NCI-H146 (cell line): ENCODE results near the gene USF3.
A peak's percentile ranks its signal among the peaks of the same experiment; 100 is the strongest.

Source experiments
- DNase-seq: peaks from one replicate; lab custom pipeline; 2025; lab: John Stamatoyannopoulos, UW

Gene USF3, protein sequence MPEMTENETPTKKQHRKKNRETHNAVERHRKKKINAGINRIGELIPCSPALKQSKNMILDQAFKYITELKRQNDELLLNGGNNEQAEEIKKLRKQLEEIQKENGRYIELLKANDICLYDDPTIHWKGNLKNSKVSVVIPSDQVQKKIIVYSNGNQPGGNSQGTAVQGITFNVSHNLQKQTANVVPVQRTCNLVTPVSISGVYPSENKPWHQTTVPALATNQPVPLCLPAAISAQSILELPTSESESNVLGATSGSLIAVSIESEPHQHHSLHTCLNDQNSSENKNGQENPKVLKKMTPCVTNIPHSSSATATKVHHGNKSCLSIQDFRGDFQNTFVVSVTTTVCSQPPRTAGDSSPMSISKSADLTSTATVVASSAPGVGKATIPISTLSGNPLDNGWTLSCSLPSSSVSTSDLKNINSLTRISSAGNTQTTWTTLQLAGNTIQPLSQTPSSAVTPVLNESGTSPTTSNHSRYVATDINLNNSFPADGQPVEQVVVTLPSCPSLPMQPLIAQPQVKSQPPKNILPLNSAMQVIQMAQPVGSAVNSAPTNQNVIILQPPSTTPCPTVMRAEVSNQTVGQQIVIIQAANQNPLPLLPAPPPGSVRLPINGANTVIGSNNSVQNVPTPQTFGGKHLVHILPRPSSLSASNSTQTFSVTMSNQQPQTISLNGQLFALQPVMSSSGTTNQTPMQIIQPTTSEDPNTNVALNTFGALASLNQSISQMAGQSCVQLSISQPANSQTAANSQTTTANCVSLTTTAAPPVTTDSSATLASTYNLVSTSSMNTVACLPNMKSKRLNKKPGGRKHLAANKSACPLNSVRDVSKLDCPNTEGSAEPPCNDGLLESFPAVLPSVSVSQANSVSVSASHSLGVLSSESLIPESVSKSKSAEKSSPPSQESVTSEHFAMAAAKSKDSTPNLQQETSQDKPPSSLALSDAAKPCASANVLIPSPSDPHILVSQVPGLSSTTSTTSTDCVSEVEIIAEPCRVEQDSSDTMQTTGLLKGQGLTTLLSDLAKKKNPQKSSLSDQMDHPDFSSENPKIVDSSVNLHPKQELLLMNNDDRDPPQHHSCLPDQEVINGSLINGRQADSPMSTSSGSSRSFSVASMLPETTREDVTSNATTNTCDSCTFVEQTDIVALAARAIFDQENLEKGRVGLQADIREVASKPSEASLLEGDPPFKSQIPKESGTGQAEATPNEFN (N-terminal part only)

DNA sequence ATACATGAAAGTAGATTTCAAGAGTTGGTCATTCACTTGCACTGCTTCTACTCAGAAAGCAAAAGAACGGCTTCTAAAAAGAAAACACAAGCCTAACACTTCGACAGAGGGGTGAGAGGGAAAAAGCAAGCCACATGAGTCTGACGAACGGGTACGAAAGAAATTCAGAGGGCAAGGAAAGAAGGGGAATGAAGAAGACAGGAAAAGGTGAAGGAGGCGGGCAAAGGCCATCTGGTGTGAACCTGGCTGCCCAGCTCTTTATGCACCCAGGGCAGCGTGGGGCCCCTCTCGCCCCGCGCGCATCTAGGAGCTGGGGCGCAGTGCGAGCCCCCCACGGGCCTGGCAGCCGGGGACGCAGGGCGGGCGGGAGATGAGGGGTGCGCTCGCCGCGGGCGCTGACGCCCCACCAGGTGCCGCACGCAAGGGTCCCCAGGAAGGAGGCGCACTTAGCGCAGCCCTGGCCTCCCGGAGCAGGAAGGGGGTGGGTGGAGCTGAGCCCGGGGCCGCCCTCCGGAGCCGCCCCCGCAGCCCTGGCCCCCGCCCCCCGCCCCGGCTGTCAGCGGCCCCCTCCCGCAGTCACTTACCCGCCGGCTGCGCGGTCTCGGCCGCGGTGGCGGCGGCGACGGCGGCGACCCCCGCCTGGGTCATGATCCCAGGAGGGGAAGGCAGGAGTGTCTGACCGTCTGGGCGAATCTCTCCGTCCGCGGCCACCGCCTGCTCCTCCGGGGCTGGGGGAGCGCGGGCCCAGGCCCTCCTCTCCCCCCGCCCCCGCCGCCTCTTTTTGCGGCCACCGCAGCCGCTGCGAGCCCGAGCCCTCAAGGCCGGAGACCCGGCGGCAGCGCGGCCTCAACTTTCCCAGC is at the start of gene USF3:
TSS of gene USF3 (minus strand) at position 857 of the 860 bp plus-strand sequence. CDS start 21,764 bp downstream, outside the sequence.
- peak; percentile 84 for DNase-seq

DNA sequence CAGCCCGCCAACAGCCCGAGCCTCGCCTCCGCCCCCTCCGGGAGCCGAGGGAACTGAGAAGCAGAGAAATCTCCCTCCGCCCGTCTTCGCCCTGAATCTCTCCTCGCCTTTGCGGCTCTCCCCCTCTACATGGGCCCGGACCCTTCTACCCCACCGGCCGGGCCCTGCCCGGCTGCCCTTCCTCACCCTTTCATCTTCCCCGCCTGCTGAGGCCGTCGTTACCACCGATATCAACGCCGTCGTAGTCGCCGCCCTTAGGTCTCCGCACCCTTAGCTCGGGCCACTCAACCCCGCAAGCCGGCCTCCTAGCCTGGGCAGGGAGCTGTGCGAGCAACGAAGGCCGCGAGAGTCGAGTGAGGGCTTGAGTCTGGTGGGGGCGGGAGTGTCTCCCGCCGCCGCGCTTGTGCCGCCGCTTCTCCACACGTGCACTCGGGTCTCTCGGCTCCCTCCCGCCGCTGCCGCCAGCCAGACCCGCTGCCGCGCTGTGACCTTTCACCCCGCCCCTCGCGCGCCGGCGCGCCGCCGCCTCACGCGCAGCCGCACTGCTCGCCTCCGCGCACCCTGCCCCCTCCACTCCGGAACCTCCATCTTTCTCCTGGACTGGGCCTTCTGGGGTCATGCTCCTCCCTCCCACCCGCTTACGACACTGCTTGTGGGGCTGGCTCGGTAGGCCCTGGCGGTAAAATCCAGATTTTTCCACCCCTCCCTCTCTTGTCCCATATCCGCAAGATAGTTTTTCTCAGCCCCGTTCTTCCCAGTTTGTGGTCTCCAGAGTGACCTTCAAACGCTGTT is 49.5 kb upstream of the USF3 start, which contains the start of gene NAA50:
TSS of gene NAA50 (minus strand) at position 494 of the 792 bp plus-strand sequence. CDS start at position 194, 300 bp downstream.
- peak; percentile 96 for DNase-seq

DNA sequence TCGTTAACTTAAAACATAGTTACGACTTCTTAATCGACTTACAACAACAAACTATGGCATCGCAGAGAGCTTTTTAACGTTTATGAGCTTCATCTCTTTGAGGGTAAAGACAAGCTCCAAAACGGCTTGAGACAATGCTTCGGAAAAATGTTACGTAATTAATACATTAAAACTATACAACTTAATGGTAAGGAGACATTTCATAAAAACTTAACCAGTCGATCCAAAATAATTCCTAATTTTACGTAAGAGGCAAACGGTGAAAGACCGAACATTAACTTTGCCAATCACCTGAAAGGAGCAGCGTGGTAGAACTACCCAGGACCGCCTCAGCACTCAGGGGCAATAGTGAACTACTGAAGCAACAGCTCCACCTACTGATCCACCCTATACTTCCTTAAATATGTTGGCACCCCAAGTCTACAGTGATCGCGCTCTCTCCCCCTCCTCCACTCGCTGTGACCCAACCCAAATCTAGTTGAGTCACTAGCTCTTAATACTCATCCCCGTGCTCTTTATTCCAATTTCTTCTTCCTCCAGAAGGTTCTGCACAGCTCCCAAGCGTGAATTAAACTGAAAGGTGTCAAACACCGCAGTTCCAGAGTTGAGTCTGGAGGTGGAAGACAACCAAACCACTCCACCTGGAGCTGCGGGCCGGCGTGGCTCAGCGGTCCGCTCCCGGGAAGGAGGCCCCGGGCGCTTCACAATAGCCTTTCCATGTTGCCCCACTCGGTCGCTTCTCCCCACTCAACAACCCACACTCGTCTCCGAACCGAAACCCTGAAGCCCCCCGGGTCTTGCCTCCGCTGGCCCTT is 48.7 kb upstream of the USF3 start:
- DNase-seq: peak; percentile 78

DNA sequence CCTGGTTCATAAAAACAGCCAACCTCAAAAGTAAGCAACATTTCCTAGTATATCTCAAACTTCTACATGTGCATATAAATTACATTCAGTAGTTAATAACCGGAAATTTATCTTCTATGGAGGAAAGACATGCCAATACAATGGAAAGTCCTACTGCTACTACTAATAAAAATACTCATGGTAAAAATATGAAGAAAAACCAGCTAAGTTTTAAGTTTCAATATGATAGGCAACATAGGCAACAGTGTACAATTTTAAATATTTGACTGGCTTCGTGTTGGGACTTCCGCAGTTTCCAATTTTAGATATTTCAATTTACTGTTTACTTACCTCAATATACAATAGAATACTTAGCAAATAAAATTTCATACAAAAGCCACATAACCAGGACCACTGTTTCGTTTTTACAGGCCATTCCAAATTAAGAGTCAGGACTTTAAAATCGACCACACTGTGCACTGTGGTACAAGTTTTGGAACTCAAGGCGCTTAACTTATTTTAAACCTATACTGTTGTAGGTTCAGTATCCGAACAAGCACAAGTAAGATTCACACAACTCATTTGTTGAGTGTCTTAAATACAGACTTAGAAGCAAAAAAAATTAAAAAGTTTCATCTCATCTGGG is 46.7 kb upstream of the USF3 start:
- DNase-seq: no peak

DNA sequence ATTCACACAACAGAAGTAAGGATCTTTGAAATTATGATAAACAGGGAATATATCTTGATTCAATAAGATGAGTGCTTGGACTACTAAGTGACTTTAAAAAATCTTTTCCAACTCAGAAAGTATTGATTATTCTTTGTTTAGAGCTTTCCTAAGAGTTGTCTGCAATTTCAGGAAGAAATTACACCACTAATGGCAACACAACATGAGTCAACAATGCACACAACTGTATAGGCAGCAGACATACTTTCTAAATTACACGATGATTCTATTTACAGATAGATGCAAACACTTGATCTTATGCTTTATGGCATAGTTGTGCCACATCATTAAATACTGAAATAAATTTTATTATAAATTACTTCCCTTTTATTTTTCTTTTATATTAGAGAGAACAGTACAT is 45.2 kb upstream of the USF3 start:
- DNase-seq: no peak

DNA sequence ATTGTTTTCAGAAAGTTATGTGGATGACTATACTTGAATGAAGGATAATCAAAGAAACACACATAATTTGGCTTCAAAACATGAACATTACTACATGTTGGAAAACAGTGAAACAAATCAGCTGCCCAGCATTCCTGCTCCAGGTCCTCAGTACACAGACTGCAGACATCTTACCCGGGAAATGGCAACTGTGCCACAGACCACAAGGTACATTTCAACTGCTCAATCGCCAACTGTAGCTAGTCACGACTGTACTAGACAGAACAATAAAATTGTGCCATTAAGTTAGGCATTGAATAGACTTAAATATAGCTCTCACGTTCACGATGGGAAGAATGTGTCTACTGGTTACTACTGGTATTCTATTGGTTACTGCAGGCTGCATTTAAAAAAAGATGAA is 44.6 kb upstream of the USF3 start:
- no peak for DNase-seq

DNA sequence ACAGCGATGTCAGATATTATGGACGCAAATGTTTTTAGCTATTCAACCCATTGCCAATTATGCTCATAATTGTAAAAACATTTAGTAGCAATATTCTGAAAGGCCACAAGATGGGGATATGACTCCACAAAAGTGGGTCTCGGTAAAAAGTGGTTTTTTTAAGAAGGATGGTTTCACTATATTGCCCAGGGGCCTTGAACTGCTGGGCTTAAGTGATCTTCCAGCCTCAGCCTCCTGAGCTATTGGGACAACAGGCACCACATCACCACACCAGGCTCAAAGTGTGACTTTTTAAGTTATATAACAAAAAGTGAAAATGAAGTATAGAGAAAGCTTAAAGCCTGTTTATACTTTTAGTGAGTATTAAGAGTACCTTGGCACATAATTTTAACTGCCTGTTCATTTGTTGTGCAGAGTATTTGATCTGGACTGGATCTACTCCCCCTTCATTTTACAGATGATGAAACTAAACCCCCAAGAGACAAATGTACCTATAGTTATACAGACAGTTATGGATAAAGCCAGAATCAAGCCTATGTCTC is 40.2 kb upstream of the USF3 start:
- peak; percentile 61 for DNase-seq

DNA sequence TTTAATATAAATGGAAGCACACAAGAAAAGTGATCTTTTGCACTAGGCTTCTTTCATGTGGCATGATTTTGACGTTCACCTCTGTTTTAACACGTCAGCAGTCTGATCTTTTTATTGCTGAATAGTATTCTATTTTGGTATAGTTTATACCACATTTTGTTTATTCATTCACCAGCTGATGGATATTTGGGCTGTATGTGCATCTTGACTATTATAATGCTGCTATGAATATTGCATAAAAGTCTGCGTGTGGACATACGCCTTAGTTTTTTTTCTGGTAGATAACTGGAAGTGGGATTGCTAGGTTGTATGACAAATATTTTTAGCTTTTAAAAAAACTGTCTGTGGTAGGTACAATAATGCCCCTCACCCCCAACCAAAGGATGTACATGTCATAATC is 35.3 kb upstream of the USF3 start:
- no peak for DNase-seq

DNA sequence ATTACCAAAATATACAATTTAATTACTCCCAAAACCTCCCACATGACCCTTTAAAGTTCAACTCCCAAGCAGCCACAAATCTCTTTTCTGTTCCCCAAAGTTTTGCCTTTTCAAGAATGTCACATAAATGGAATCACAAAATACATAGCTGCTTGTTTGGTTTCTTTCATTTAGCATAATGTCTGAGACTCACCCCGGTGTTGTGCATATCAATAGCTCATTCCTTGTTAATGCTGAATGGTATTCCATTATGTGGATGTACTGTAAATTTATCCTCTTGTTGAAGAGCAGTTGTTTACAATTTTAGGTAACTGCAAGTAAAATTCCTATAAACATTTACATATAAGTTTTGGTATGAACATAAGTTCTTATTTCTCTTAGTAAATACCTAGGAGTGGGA is 34.1 kb upstream of the USF3 start:
- DNase-seq: no peak

DNA sequence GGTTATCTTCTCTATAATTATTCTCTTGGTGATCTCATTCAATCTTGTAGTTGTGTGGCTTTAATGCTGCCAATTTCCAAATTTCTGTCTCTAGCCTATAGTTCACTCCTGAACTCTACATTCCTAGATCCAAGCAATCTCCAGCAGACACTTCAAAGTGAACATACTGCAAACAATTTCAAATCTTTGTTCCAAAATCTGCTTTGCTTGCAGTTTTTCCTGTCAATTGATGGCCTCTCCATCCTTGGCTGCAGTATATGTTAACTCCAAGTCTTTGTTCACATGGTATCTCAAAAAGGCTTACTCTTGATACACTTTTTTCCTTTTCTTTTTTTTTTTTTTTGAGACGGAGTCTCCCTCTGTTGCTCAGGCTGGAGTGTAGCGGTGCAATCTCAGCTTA is 32.2 kb upstream of the USF3 start:
- no peak for DNase-seq

DNA sequence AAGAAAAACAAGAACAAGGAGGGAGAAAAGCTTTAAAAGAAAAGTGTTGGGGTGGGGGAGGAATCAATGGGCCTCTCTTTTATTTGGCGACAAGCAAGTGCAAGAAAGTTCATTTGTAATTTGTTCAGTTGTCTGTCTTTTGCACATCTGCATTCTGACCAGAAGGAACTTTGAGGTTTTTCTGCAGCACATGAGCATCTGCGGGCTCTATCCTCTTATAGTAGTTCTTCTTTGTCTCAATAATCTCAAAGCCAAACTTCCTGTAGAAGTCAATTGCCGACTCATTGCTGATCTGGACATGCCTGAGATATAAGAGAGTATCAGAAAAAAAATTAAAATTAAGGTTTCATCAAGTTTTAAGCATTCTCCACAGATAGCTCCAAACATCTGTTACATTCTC is 25.2 kb upstream of the USF3 start:
- DNase-seq: no peak

DNA sequence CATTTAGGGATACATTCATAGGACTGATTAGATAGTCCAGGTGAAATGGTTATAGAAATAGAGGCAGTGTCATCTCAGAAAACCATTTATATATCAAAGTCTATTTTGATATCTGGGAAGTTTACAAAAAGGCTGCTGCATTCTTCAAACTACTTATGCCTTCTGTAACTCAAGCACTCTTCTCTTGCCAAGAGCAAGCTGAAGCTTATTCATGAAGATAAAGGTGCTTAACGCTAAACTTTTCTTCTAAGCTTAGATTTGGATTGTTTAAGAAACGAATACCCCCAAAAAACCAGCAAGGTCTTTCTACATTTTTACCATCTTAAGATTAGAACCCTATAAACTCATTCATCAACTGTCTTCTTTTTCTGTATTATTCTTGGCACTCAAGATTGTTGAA is 23.3 kb upstream of the USF3 start:
- no peak for DNase-seq

DNA sequence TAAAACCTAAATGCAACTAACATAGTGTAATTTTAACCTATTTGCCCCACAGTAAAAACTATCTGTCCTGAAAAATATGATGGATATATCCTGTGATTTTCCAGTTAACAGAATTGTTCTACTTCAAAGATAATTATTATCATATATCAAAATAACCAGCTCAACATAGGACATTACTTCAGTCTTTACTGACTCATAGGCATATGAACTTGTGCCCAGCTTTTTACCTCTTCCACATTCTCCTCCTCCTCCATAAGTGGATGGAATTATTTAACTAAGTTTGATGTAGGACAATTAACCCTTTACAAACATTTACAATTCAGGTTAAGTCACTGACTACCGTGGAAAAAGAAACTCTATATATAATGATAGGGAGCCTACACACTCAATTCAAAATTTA is 22.9 kb upstream of the USF3 start:
- DNase-seq: no peak

DNA sequence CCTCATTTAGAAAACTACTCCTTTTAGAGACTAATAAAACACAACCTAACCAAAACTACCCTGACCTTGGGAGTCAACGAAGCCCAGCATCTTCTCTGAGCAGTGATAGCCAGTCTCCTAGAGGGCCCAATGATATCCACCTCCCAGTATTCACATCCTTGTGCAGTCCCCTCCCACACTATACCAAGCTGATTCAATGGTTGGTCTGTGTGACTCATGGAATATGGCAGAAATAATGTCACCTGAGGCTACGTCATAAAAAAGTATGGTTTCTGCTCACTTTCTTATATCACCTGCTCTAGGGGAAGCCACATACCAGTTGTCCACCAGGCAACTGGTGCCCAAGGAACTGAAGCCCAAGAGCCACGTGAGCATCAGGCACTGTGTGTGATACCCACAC is 21.4 kb upstream of the USF3 start:
- DNase-seq: no peak

DNA sequence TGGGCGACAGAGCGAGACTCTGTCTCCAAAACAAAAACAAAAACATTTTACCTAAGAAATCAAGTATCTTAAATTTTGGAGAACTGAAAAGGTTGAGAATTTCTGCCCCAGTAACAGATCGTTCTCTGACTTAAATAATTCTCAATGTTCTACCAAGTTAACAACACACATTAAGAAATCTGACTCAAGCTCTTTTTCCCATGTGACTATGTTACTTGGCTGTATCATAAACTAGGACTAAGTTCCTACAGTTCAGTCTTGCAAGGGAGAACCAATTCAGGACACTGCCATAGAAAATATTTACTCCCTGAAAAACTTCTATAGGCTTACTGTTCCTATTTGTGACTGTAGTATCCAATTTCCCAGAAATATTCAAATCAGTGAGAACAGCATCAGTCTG is 20.9 kb upstream of the USF3 start:
- DNase-seq: no peak

DNA sequence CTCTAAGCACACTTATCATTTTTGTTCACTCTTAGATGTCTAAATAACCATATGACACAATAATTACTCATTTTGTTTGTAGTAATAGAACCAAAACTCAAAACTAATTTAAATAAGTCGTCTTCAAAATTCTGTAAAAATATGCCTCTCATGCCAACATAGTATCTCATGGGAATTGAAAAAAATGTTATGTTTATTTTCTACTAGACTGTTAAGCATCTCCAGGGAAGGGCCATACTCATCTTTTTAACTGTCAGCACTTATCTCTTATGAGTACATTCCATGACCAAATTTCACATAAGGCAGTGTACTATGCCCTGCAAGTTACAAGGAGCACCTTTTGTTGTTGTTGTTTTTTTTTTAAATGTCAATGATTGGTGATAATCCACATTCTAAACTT is 18.3 kb upstream of the USF3 start:
- no peak for DNase-seq

DNA sequence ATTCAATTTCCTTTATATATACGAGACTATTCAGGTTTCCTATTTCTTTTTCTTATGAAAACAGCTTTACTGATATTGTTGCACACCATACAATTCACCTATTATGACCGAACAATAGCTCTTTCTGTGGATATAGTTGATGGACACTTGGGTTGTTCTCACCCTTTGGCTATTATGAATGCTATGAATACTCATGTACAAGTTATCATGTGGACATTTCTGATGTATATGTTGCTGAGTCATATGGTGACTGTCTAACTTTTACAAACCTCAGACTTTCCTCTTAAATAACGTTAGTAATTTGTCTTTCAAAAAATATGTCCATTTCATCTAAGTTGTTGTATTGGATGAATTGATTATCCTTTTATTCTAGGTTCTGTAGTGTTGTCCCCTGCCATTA is 15.7 kb upstream of the USF3 start:
- no peak for DNase-seq

DNA sequence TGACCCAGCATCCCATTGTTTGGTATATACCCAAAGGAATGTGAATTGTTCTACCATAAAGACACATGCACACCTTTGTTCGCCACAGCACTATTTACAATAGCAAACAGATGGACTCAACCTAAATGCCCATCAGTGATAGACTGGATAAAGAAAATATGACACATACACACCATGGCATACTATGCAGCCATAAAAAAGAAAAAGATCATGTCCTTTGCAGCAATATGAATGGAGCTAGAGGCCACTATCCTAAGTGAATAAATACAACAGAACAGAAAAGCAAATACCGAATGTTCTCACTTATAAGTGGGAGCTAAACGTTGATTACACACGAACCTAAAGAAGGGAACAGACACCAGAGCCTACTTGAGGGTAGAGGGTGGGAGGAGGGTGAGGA is 11.4 kb upstream of the USF3 start:
- DNase-seq: no peak

DNA sequence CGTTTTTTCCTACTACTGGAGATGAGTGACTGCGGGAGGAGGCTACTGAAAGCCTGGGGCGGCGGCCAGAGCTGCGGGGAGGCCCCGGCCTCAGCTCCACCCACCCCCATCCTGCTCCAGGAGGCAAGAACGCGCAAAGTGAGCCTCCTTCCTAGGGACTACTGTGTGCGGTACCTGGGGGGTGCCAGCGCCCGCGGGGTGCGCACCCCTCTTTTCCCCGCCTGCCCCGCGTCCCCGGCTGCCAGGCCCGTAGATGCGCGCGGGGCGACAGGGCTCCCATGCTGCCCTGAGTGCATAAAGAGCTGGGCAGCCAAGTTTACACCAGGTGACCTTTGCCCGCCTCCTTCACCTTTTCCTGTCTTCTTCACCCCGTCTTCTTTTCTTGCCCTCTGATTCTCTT is 2.5 kb upstream of the USF3 start:
- DNase-seq: no peak
